RKO (cell line): ENCODE measurements around the gene KDM4B.
"Not testable (repeated sequence)": the region's sequence is repeated elsewhere in the genome, so short reads cannot be mapped to it uniquely, and the experiment has no call there.

Source experiments
- DNase-seq: peaks from one replicate; pipeline ENCODE4 v3.0.0-alpha.2; 2016; ENCODE audit warnings: low spot score

KDM4B gene

DNA sequence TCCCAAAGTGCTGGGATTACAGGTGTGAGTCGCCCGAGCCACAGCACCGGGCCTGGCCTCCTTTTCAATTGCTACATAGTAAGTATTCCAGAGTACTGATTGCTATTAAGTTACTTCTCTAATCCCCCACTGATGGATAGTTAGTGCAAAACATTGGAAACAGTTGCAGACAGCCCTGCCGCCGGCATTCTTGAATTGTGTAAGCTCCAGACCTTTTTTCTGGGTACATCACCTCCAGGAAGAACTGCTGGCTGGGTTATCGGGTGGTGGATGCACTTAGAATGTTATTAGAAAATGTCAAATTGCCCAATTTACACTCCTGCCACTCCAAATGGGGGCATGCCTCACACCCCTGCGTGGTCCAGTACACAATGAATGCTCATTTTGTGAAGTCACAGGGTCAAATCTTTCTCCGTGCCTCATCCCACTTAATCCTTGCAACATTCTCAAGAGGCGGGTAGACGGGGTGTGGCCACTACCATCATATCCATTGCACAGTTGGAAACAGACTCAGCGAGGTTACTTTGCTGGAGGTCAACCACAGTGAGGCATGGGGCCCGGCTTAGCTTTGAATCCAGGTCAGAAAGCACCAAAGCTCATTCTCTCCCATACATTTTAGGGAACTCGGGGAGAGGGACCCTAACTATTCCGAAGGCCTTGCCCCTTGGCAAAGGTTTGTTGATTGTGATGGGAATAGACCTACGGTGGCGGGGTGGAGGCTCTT is 1.0 kb upstream of the KDM4B start:
- no peak for DNase-seq

DNA sequence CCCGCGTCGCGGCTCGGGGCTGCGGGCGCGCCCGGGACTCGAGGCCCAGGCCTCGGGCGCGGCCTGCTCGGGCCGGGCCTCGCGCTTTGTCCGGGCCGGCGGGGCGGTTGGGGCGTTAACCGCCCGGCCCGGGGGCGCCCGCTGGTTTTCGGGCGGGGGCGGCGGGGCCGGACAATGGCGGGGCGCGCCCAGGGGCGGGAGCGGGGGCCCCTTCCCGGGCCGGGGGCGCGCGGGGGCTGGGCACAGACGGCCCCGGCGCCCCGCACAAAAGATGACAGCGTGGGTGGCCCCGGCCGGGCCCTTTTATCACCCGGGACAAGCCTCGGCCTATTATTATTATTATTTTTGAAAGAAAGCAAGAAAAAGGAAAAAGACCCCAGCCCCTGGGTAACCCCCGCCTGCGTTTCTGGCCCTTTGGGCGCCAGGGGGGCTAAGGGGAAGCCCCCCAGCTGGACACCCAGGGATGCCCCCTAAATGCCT is 419 bp downstream of the KDM4B start:
- no peak for DNase-seq

DNA sequence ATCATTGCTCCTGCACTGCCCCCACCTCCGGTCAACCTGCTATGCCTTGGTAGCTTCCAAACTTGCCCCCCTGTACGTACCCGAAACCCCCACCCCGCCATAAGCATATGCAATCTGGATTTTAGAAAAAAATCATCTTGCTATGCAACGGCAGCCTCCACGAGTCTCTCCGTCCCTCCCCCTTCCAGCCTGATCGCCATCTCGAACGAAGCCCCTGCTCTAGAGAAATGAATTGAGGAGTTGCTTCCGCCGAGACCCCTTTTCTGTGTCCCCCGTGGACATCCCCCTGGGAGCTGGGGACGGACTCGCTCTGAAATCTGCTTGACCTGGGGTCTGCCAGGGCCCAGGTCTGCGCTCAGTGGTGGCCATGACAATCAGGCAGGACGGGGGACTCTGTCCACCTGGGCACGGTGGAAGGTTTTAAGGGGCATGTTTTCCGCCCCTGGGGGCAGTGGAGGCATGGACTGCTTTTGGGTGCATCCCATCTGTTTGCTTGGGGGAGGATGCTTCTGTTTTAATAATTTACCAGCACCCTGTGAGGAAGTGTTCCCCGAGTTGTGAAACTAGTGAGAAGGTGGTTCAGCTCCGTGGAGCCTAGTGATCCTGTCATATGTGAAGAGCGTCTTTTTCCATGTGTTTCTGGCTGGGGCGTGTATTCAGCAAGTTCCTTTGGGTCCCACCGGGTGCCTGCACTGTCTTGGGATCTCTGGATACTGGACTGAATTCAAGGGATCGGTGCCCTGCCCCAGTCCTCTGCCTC is 1.0 kb downstream of the KDM4B start:
- peak; percentile 38 for DNase-seq

DNA sequence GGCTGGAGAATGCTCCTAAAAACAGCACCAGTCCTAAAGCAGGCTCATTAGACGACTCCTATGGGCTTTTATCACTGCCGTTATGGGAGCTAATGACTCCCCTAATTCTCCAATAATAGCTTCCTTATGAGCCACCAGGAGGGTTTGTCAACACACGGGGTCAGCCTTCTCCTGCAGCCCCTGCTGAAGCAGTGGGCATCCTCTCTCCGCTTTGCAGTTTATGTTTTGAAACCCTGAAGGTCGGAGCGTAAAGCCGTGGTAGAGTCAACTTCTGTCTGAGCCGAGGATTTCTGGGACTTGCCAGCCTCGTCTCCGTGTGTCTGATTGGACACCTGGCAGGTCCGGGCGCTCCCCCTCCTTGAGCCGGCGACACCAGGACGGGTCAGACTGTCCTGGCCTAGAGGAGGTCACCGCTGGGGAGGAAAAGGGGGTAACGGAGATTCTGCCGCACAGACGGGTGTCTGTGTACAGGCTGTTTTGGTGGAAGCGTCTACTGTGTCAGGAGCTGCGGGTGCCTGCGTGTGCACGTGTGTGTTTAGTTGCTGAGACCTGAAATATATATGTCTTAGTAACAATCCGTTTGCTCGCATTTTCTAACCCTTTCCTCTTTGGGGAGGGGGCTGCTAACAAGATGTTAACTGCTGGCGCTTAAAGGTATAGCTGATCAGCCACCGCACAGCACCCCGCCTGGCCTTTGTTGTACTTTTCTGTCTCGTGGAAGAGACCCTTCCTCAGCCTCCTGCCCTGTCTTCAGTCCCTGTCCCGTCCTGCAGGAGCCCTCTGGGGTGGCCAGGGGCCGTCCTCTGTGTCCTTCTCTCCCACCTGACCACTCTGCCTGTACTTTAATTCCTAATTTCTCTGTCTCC is 1.9 kb downstream of the KDM4B start:
- no peak for DNase-seq

DNA sequence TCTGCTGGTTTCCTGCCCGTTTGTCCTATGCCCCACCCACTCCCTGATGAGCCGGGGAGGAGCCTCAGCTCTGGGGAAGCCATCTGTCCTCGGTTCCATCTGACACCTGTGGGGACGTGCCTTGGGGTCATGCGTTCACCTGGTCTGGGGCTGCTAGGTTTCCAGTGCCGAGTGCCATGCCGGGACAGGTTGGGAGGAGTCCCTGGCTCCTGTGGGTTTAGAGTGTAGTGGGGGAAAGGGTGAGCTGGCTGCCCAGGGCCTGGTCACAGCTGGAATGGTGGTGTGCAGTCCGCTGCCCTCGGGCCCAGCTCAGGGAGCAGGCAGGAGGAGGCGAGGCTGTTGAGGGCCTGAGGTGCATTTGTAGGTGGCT is 2.5 kb downstream of the KDM4B start:
- DNase-seq = no peak

DNA sequence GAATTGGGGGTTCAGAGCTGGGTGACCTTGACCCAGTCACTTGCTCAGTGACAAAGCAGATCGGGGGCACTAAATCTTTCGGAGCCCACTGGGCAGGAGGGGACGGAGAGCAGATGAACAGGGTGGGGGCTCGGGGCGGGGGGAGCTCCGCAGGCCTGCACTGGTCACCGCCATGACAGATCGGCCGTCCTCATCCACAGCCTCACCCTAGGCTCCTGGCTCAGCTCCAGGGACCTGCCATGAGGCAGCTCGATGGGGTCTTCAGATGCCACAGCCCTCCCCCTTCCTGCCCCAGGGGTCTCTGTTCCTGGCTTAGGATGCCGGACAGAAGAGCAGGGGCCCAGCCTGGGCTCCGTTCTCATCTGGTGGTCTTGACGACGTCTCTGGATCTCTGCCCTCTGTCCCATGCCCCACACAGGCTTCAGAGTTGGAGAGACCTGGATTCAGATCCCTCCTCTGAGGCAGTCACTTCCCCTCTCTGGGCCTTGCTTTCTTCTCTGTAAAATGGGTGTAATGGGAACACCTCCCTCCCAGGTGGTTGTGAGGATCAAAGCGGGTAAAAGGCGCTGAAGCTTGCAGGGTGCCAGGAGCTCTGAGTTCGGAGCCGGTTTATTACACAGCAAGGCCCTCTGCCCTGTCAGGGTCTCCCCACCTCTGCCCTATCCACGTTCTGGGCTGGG is 3.0 kb downstream of the KDM4B start:
- DNase-seq = no peak

DNA sequence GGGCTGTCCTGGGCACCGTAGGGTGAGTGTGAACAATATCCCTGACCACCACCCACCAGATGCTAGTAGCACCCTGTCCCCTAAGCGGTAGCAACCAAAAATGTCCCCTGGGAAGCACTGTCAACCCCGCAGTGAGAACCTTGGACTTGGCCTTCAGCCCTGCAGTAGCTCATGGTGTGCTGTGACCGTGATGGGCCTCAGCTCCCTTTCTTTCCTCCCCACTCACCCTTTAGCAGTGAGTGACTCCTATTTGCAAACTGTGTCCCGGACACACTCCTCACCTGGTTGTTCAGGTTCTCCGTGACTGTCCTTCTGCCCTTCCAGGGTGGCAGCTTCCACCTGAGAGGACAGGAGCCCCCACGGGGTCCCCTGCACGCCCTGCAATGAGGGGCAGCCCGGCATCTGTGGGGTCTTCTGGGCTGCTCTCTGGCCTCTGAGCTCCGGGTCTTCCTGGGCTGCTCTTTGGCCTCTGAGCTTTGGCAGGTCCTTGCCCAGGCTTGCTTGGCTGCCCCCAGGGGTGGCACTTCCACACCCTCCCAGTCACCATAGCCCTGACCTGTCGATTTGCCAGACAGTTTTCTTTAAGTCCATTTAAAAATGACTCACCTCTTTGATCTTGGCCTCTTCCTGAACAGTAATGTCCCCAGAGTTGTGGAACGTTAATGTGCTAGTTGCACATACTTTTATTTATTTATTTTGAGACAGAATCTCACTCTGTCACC is 3.8 kb downstream of the KDM4B start:
- peak; percentile 58 for DNase-seq

DNA sequence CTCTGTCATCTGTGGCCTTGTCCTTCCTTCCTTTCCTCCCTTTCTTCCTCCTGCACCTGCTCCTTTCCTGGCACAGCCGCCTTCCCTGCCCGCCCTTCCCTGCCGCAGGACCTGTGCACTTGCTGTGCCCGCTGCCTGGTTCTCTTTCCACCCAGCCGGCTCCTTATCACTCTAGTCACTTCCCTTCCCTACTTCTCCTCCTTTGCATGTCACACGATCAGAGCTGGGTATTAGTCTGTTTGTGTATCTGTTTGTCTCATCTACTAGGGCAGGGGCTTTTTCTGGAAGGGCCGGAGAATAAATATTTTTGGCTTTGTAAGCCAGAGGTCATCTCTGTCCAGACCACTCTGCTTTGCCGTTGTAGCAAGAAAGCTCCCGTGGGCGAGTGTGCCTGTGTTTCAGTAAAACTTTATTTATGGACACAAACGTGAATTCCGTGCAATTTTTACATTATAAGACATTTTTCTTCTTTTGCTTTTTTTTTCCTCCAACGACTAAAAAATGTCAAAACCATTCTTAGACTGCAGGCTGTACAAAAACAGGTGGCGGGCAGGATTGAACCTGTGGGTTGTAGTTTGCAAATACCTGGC is 6.1 kb downstream of the KDM4B start:
- DNase-seq = no peak

DNA sequence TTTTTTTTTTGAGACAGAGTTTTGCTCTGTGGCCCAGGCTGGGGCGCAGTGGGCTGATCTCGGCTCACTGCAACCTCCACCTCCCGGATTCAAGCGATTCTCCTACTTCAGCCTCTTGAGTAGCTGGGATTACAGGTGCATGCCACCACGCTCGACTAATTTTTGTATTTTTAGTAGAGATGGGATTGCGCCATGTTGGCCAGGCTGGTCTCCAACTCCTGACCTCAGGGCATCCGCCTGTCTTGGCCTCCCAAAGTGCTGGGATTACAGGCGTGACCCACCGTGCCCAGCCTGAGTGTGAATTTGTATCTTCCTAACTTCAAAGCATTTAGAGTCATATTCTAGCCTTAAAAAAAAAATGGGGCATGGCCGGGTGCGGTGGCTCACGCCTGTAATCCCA is 6.7 kb downstream of the KDM4B start:
- not testable (repeated sequence) for DNase-seq

DNA sequence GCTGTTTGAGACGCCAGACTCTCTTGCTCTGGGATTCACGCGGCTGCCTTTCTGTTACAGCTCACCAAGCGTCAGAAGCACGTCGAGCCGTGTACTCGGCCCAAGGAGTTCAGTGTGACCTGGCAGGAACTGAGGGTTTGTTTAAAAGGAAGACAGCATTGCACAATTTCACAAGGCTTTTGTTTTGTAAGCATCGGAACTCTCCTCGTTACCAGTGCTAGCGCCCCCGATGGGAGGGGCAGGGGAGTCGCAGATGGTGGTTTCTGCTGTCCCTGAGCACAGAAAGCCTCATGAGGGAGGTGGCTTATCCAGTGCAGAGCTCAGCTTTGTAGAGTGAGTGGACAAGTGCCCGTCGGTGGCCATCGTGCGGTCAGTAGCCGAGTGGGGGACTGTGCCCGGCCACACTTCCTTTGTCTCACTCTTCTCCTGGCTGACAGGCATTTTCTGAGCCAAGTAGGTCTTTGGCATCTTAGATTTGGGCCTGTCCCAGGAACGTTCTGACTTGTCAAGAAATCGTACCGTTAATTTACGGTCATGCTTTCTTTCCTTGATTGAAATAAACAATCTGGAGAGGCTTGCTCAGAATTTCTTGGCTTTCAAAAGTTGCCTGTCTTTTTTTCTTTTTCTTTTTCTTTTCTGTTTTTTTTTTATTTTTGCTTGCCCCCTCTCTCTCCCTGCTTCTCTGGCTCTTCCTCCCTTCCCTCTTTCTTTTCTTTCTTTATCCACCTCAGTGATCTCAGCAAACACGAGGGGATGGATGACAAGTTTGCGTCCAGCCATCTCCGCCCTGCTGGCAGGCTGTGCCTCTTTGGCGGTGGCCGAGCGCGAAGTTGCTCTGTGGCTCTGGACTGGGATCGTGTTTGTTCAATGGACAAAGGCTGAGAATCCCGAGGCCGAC is 7.7 kb downstream of the KDM4B start:
- DNase-seq = no peak

DNA sequence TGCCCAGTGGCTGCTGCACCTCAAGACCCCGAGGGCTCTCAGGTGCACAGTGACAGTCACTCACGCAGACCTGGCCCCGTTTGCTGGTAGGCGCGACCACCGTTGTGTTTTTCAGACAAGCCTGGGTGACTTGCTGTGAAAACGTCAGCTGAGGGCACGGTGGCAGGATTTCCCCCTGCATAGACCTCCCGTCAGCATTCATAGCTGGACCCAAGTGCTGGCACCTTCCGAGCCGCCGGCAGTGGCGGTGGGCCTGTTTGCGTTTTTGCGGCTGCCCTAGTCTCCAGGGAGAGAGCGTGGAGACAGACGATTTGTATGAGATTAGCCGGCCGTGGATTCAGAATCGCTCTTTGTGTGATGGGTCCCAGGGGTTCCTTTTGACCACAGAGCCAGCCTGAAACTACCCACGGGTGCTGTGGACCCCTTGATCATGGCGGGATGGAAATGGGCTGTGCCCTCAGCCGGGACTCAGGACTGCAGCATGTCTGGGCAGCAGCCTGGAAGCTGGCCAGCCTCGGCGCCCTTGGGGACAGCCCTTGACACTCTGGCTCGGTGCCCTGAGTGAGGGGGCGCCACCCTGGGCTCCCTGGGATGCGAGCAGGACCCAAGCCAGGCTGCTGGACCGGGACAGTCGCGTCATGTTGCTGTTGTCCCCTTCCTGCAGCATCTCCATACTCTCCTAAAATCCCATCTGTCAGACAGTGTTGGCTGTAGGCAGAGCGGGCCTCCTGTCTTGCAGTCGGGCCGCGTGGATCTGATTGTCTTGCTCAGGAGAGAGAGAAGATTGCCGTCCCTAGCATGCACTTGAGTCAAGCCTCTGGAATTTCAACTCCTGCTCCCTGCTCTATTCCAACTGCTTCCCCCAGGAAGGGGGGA is 8.6 kb downstream of the KDM4B start:
- DNase-seq = no peak

DNA sequence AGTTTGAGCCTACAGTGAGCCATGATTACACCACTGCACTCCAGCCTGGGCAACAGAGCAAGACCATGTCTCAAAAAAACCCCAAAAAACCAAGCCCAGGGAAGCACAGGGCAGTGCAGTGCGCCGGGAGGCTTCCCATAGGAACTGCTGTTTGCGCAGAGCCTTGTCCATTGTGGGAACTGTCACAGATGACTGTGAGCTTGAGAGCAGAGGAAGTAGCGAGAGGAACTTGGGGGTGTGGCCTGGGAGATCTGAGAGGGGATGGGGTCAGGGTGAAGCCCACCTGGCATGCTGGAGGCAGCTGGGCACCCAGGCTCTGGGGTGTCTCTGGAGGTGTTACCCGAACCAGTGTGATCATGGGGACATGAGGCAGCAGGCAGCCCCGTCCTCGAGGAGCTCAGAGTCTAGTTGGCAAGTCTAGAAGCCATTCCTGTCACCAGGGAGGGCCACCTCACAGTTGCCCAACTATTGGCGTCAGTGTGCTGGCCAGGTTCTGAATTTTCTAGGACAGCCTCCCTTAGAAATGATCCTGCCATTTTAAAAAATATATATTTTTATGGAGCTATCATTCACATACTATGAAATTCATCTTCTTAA is 10.4 kb downstream of the KDM4B start:
- no peak for DNase-seq

DNA sequence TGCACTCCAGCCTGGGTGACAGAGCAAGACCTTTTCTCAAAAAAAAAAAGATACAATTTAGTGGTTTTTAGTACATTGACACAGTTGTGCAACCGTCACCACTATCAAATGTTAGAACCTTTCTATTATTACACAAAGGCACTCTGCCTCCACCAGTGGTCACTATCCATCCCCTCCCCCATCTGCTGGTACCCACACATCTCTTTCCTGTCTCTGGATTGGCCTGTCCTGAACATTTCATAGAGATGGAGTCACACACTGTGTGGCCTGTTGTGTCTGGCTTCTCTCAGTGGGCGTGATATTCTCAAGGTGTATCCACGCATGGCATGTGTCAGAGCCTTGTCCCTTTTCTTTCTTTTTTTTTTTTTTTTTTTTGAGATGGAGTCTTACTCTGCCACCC is 11.2 kb downstream of the KDM4B start:
- DNase-seq = no peak

DNA sequence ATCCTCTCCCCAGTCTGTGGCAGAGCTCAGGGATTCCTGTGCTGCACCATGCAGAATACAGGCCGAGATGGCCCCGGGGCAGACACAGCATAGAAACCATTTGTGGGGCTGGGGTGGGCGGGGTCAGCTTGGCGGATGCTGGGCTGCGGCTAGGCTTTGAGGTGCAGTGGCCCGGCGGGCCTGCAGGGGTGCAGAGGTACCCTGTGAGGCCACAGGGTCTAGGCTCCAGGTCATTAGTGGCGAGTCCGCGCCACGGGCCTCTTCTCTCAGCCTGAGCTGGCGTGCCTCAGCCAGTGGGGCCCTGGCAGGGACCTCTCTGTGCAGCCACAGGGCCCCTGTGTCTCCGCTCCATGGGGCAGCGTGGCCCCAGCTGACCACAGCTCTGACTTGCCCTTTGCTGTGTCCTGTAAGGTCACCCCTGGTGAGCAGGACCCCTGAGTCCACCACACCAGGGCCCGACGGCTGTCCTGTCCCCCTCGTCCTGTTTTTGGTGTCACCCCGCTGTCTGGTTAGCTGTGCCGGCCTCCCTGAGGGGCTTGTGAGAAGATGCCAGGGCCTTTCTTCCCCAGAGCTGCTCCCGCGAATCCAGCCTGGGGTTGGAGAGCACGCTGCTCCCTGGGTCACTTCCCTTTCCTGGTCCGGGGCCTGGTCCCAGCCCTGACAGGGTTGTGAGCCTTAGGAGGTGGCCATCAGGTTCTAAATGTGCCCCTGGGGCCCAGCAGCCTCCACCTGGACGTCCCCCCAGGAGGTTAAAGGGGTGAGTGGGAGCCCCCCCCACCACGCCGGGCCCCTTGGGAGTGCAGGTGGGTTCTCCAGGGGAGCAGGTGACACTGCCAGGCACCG is 12.1 kb downstream of the KDM4B start:
- no peak for DNase-seq

DNA sequence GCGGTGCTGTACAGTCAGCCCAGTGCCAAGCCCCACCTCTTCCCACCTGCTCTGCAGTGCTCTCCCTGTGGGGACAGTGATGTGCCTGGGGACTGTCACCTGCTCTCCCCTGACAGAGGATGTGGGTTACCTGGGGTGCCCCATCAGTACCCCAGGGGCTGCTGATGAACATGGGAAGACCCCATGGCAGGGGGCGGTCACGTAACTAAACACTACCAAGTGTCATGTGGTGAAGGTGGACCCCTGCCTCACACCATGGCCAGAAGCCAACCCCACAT is 12.7 kb downstream of the KDM4B start:
- no peak for DNase-seq

DNA sequence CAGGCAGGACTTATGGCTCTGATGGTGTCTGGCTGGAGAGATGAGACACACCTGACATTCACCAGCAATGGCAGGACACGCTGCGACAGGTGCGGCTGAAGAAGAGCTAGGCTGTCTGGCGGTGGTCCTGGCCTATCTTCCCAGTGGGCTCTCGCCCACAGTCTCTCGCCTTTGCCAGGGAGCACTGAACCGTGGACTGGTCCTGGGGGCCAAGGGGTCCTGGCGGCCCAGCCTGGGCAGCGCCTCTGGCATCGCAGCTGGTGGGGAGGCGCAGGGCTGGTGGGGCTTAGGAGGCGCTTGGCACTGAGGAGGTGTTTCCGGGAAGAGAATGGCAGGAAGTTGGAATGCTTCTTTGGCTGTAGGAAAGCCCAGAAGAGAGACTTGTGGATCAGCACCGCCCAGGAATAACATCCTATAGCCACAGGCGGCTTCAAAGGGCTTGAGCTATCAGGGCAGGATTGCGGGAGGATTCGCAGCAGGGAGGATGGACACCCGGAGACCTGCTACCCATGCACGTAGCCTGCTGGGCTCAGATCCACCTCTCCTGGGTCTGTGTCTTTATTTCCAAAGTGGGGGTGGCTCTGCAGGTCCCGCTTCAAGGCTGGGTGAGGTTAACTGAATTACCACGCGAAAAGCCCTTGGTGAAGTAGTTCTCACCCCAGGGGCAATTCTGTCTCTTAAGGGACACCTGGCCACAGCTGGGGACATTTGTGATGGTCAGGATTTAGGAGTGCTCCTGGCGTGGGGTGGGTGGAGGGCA is 14.6 kb downstream of the KDM4B start:
- no peak for DNase-seq

DNA sequence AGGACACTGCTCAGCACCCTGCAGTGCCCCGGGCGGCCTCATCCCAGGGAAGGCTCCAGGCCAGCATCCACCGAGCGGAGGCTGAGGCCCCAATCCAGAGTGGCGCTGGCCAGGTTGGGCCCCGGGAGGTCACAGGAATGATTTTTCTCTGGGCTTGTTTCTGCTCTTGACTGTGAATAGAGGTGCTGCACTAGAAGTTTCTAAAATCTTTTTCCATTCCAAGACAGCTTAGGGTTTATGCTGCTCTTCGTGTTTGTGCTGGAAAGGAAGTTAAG is 15.1 kb downstream of the KDM4B start:
- DNase-seq = no peak
